K562 (cell line): ENCODE measurements around the gene CBFA2T3. TPM values are rescaled to one million over a fixed set of nuclear protein-coding genes. Genes with fewer than 3 reads are reported as not detected.

Experiments used
- ATF1 ChIP-seq, 2 experiments: fragments of 450-650 bp in 1 of 2; IDR thresholded peaks; 2 replicates each; pipeline ENCODE4 v1.6.1; 2016; ENCODE audit warnings: missing compliant biosample characterization in 1 of 2, missing genetic modification characterization in 1 of 2
- DMBX1 ChIP-seq: fragments of 250-450 bp; sonication (Bioruptor Pico); IDR thresholded peaks from 2 replicates; pipeline ENCODE4 v1.8.0; 2022; ENCODE audit warnings: inconsistent platforms, mild to moderate bottlenecking, moderate library complexity, borderline replicate concordance
- FIP1L1 ChIP-seq: fragments of 200-400 bp; formaldehyde crosslinking; IDR thresholded peaks from 2 replicates; pipeline ENCODE4 v1.6.1; 2018; ENCODE audit warnings: mild to moderate bottlenecking, low read depth, low read length; ENCODE audit not compliant: poor library complexity, severe bottlenecking
- JUN ChIP-seq, 2 experiments: sonication (generic) in 1 of 2; formaldehyde crosslinking in 1 of 2; IDR thresholded peaks; 2 replicates each; pipeline versions ENCODE4 v1.6.1 to v1.8.0; 2012 to 2022; ENCODE audit warnings: borderline replicate concordance in 2 of 2, mild to moderate bottlenecking in 2 of 2, improper control_type of control experiment in 1 of 2, low read depth in 1 of 2, low read length in 1 of 2, missing genetic modification reagents in 1 of 2
- NEUROD1 ChIP-seq: fragments of 150-350 bp; IDR thresholded peaks from 2 replicates; pipeline ENCODE4 v1.6.1; 2014; ENCODE audit warnings: borderline replicate concordance, low read length, low read depth; ENCODE audit not compliant: partially characterized antibody
- NR2C2 ChIP-seq, 2 experiments: fragments of 200-800 bp in 1 of 2; sonication (Bioruptor generic) in 1 of 2; sonication (generic) in 1 of 2; formaldehyde crosslinking in 1 of 2; IDR thresholded peaks; 2 replicates each; pipeline versions ENCODE4 v1.6.1 to v1.8.0; 2016 to 2022; ENCODE audit warnings: mild to moderate bottlenecking in 1 of 2, missing compliant biosample characterization in 1 of 2, missing genetic modification characterization in 1 of 2, missing genetic modification reagents in 1 of 2
- POLR2A ChIP-seq: fragments of 450-650 bp; conservative IDR thresholded peaks from 2 replicates; pipeline ENCODE4 v1.6.1; 2016
- SAFB2 ChIP-seq: fragments of 200-400 bp; formaldehyde crosslinking; IDR thresholded peaks from 2 replicates; pipeline ENCODE4 v1.6.1; 2018; ENCODE audit warnings: borderline replicate concordance, low read length, low read depth, moderate library complexity; ENCODE audit not compliant: severe bottlenecking
- SMARCC2 ChIP-seq: fragments of 450-650 bp; IDR thresholded peaks from 2 replicates; pipeline ENCODE4 v1.6.1; 2017; ENCODE audit warnings: antibody characterized with exemption, moderate library complexity, mild to moderate bottlenecking, low read depth
- ZNF124 ChIP-seq: sonication (generic); formaldehyde crosslinking; IDR thresholded peaks from 2 replicates; pipeline ENCODE4 v1.8.1; 2022; ENCODE audit warnings: missing genetic modification reagents
- ZNF717 ChIP-seq: fragments of 250-450 bp; sonication (Bioruptor Pico); IDR thresholded peaks from 2 replicates; pipeline ENCODE4 v1.5.0; 2021
- ZNF780A ChIP-seq: fragments of 250-450 bp; sonication (Bioruptor Pico); IDR thresholded peaks from 2 replicates; pipeline ENCODE4 v1.5.0; 2021; ENCODE audit warnings: mild to moderate bottlenecking
- ZNF830 ChIP-seq: fragments of 250-450 bp; sonication (Bioruptor Pico); IDR thresholded peaks from 2 replicates; pipeline ENCODE4 v1.5.0; 2021; ENCODE audit warnings: mild to moderate bottlenecking
- polyA plus RNA-seq, 8 experiments: library from polyadenylated mRNA; depleted of rRNA in 4 of 8; stranded (reverse) in 5 of 8; unstranded in 3 of 8; fragments of >200 nt; fragmentation: Nextera tagmentation in 2 of 8; fragmentation: Illumina TruSeq in 1 of 8; extraction: Ambion mirVana in 2 of 8; extraction: Trizol in 1 of 8; gene quantifications; 2 replicates each; pipeline versions ENCODE4 v1.2.1 to v1.2.3, GENCODE V29; 2011 to 2014; ENCODE audit warnings: inconsistent platforms in 1 of 8, missing spikeins in 1 of 8
- total RNA-seq, 7 experiments: library from RNA; depleted of rRNA in 6 of 7; stranded (reverse); fragments of >200 nt in 6 of 7; fragmentation: Illumina TruSeq in 2 of 7; extraction: Trizol in 2 of 7; gene quantifications; 2 replicates each; pipeline versions ENCODE4 v1.2.1 to v1.2.3, GENCODE V29; 2011 to 2021; ENCODE audit warnings: low replicate concordance in 1 of 7
- TF ChIP-seq, protein P1 (sequence below): IDR thresholded peaks from 3 replicates; pipeline ENCODE4 v1.6.1; 2011; ENCODE audit warnings: borderline replicate concordance, mild to moderate bottlenecking; ENCODE audit not compliant: insufficient read length, insufficient read depth
- TF ChIP-seq, protein P2 (sequence below): fragments of 200-800 bp; sonication (Bioruptor generic); IDR thresholded peaks from 2 replicates; pipeline ENCODE4 v1.6.1; 2017; ENCODE audit warnings: missing genetic modification characterization, missing compliant biosample characterization
- TF ChIP-seq, protein P3 (sequence below), 2 experiments: IDR thresholded peaks; 2 replicates each; pipeline ENCODE4 v1.6.1; 2011; ENCODE audit warnings: borderline replicate concordance in 1 of 2, control low read depth in 1 of 2, low read depth in 1 of 2, low read length in 1 of 2, mild to moderate bottlenecking in 1 of 2, mixed read lengths in 1 of 2, moderate library complexity in 1 of 2; ENCODE audit not compliant: insufficient read depth in 1 of 2, insufficient read length in 1 of 2, poor library complexity in 1 of 2, severe bottlenecking in 1 of 2; ENCODE audit errors: extremely low read depth in 1 of 2

Gene CBFA2T3
- total and polyA plus RNA-seq, 9 of the 15 experiments (the other 6 are each of a cell fraction or from before 2014, with no cell fraction given), result 2.3 to 145 (median 6.7) TPM

DNA sequence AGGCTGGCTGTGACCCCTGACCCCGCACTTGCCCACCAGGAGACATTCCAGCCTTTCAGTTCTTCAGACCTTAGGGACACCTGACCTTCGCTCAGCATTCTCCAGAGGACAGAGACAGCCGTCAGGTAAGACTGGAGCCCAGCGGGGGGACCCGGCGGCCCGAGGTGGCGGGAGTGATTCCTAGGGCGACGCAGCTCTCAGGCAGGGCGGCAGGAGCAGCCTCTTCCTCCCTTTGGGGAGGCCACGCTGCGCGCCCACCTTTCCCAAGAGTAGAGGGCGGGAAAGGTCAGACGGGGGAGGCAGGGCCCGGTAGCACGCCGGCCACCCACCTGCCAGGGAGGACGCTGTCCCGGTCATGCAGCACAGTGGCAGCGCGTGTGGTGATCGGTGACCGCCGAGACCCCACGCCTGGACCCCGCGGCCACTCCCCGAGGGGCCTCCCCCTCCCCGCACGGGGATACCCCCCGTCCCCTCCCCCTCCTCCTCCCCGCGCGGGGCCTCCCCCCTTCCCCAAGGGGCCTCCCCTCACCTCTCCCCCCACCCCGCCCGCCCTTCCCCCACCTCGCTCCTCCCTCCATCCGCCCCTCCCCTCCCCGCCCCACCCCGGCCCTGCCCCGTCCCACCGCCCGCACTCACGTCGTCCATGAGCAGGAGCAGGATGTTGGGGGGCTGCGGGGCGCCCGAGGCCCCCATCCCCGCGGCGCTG is 120.7 kb downstream of the CBFA2T3 start (continued):
- no peak for TF ChIP-seq ATF1 (CRISPR knock-in tag; IDR thresholded peaks at IDR 0.05)
- no peak for TF ChIP-seq ATF1 (tag; IDR thresholded peaks at IDR 0.05)
- no peak for TF ChIP-seq SAFB2
- TF ChIP-seq ZNF830 (CRISPR knock-in tag), result no peak
- TF ChIP-seq, protein P1, sequence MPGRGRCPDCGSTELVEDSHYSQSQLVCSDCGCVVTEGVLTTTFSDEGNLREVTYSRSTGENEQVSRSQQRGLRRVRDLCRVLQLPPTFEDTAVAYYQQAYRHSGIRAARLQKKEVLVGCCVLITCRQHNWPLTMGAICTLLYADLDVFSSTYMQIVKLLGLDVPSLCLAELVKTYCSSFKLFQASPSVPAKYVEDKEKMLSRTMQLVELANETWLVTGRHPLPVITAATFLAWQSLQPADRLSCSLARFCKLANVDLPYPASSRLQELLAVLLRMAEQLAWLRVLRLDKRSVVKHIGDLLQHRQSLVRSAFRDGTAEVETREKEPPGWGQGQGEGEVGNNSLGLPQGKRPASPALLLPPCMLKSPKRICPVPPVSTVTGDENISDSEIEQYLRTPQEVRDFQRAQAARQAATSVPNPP, result no peak
- TF ChIP-seq ZNF717 (CRISPR knock-in tag), result no peak
- TF ChIP-seq SMARCC2, result no peak
- TF ChIP-seq POLR2A, result no peak
- no peak for TF ChIP-seq NR2C2 (CRISPR knock-in tag; IDR thresholded peaks at IDR 0.05)
- TF ChIP-seq NR2C2 (tag; IDR thresholded peaks at IDR 0.05), result no peak; the same call in 1 of the 2 replicates
- TF ChIP-seq, protein P2, sequence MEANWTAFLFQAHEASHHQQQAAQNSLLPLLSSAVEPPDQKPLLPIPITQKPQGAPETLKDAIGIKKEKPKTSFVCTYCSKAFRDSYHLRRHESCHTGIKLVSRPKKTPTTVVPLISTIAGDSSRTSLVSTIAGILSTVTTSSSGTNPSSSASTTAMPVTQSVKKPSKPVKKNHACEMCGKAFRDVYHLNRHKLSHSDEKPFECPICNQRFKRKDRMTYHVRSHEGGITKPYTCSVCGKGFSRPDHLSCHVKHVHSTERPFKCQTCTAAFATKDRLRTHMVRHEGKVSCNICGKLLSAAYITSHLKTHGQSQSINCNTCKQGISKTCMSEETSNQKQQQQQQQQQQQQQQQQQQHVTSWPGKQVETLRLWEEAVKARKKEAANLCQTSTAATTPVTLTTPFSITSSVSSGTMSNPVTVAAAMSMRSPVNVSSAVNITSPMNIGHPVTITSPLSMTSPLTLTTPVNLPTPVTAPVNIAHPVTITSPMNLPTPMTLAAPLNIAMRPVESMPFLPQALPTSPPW, result peak; percentile 88
- TF ChIP-seq JUN (IDR thresholded peaks at IDR 0.05; ENCODE audit: borderline replicate concordance, low read depth, low read length), result no peak
- TF ChIP-seq JUN (CRISPR knock-in tag; IDR thresholded peaks at IDR 0.05; ENCODE audit: borderline replicate concordance), result no peak
- no peak for TF ChIP-seq ZNF780A
- peak; percentile 3 for TF ChIP-seq FIP1L1
- TF ChIP-seq NEUROD1, result no peak
- TF ChIP-seq, protein P3, sequence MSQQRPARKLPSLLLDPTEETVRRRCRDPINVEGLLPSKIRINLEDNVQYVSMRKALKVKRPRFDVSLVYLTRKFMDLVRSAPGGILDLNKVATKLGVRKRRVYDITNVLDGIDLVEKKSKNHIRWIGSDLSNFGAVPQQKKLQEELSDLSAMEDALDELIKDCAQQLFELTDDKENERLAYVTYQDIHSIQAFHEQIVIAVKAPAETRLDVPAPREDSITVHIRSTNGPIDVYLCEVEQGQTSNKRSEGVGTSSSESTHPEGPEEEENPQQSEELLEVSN (IDR thresholded peaks at IDR 0.05; ENCODE audit: borderline replicate concordance in 1 of 2, extremely low read depth in 1 of 2, insufficient read depth in 1 of 2, insufficient read length in 1 of 2, low read depth in 1 of 2, low read length in 1 of 2, poor library complexity in 1 of 2, severe bottlenecking in 1 of 2), result peak in 1 of 2 experiments; percentile 48
- TF ChIP-seq ZNF124 (CRISPR knock-in tag), result no peak
- TF ChIP-seq DMBX1 (CRISPR knock-in tag), result no peak
